ENCODE measurements around the gene ZNF532.
"Not testable (repeated sequence)": the region's sequence is repeated elsewhere in the genome, so short reads cannot be mapped to it uniquely, and the experiment has no call there.

The ZNF532 gene

DNA sequence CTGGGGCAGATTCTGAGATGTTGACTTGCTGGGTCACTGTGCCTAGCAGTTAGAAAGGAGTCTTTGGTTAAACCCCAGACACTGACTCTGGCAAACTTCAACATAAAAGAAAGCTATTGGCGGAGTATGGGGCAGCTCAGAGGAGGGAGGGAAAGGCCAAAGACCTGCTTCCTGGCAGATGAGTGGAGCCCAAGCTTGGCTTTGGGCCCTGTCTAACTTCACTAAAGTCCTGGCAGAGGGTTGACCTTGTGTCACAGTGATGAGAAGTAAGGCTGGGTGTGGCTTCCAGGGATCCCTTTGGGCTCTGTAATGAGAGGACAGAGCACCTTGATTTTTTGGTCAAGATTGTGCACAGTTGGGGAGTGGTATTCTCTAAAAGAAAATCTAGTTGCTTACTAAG, 145.2 kb downstream of the ZNF532 start:
- DNase-seq (ENCODE audit: low spot score) = no peak

DNA sequence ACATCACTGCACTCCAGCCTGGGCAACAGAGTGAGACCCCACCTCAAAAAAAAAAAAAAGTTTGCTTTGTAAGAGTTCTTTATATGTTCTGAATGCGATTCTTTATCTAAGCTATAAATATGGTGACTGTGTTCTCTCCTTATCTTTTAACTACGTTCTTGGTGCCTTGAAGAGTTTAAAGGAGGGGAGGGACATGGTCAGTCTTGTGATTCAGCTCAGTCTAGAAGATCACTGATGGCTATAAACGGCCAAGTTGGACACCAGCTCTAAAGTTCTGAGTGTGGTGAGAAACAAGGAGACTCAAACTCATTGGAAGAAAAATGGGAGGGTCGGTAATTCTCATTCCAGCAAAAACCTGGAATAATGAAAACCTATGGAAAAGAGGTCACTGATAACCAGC, 146.6 kb downstream of the ZNF532 start:
- DNase-seq (ENCODE audit: low spot score) = no peak

- DNase-seq (ENCODE audit: low spot score) = no peak
These were observed 147.1 kb downstream of the ZNF532 start for GRCh38 chr18:59011786-59012185.

GRCh38 chr18:59012815-59013705, 148.4 kb downstream of the ZNF532 start:
- no peak for DNase-seq (ENCODE audit: low spot score)

DNA sequence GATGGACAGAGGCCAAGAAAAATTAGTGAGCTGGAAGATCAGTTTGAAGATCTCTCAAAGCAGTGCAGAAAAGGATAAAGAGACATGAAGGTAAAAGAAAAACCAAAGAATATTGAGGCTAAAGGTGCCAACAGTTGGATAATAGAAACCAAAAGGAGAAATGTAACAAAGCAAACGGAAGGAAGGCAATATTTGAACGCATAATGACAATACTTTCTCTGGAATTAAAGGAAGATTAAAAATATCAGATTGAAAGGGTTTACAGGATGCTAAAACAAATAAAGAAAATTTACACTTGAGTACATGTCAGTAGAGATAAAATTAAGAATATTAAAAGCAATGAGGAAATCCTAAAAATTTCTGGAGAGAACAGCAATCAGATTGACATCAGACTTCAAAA, 149.1 kb downstream of the ZNF532 start:
- no peak for DNase-seq (ENCODE audit: low spot score)

GRCh38 chr18:59015531-59016152, 151.0 kb downstream of the ZNF532 start:
- no peak for DNase-seq (ENCODE audit: low spot score)

GRCh38 chr18:59021500-59021899, 156.8 kb downstream of the ZNF532 start:
- no peak for DNase-seq (ENCODE audit: low spot score)

DNA sequence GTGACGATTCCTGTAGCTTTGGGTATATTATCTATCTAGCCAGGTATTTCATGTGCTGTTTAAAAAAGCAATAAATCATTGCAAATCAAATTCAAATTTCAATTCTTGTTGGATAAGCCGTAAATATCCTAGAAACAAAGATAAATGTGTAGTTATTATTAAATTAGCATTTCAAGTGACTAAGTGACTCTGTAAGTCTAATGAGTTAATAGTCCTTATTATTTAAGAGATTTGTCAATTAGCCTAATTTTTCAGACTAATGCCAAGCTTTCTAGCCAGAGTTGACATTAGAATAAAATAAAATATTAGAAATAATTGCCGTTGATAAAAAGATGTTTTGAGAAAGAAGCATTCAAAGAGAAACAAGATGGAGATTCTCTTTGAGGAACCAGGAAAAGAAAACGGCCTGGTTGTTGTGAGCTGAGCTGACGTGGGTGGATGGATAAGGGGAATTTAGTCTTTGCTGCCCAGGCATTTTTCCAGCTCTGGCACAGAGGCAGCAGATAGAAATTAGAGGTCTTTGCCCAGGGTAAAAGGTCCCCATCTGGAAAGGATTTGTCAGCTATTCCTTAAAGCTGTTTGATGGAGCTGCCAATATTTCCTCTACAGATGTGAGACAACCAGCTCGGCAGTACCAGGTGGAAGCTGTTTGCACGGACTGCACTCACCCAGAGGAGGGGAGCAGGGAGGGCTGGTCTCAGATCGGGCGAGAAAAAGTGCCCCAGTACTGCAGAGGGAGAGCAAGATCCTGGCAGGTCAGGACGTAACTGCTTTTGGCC, 157.7 kb downstream of the ZNF532 start:
- DNase-seq (ENCODE audit: low spot score) = no peak

DNA sequence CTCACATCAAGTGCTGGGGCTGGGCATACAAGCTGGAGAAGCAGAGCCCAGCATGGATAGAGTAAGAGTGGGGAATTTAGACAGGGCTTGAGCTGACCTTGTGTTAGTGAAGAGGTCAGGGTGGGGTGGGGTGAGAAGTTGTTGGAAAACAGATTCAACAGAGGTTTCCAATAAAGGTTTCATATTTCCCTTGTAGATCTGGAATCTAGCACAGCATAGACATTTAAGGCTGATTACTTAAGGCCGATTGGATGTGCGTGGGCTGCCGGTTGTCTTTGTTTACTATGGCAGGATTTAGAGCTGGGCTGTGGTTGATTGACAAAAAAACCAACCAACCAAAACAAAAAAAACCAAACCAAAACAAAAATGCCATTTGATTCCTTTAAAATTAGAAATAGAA, 160.2 kb downstream of the ZNF532 start:
- no peak for DNase-seq (ENCODE audit: low spot score)

GRCh38 chr18:59025532-59025931, 160.9 kb downstream of the ZNF532 start:
- not testable (repeated sequence) for DNase-seq (ENCODE audit: low spot score)

GRCh38 chr18:59026364-59026763, 161.7 kb downstream of the ZNF532 start:
- no peak for DNase-seq (ENCODE audit: low spot score)

DNA sequence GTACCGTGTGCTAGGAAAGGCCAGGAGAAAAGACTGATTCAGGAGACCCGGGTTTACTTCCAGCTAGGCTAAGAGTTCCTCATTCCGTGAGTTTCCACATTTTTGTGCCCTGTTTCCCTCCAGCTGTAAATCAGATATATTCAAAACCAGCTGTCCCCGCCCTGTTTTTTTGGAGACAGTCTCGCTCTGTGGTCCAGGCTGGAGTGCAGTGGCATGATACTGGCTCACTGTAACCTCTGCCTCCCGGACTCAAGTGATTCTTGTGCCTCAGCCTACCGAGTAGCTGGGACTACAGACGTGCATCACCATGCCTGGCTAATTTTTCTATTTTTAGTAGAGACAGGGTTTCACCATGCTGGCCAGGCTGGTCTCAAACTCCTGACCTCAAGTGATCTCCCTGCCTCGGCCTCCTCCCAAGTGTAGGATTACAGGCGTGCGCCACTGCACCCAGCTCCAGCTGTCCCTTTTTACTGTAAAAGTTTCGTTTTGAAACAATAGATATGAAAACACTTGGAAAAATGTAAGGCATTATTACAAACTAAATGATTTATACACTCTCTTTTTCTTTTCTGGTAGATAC, 162.2 kb downstream of the ZNF532 start:
- DNase-seq (ENCODE audit: low spot score) = no peak

DNA sequence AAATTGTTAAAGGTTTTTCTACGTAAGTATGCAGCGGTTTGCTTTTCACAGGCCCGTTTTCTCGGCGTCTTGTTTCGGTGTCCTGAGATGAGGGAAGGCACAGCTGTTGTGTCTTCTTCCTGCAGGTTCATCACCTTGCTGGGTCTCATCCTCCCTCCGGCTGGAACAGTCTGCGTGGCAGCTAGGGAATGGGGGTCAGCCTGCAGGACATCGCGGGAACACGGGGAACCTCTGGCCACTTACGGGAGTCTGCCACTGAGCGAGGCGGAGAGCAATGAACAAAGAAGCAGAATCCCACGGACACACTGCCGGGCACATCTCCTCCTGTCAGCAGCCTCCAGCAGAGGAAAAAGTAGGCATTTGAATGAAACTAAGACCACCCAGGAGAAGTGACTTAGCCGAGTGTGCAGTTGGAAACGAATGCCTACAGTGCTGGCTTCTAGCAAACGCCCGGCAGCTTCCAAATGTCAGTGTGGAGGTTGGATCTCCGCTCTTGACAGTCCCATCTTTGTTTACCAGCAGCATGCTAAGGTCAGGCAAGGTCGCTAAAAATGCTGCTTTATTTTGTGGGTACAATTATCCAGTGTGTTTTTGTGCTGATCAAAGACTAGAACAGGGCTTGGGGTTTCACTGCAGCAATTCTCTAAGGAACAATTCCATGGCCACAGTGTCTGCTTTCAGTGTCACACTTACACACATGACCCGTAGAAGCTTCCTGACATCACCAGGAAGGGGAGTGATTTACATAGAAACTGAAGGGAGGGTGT, 165.2 kb downstream of the ZNF532 start:
- no peak for DNase-seq (ENCODE audit: low spot score)

- DNase-seq (ENCODE audit: low spot score) = no peak
These were observed 167.6 kb downstream of the ZNF532 start for GRCh38 chr18:59032308-59032707.

GRCh38 chr18:59033359-59033758, 168.7 kb downstream of the ZNF532 start:
- no peak for DNase-seq (ENCODE audit: low spot score)

DNA sequence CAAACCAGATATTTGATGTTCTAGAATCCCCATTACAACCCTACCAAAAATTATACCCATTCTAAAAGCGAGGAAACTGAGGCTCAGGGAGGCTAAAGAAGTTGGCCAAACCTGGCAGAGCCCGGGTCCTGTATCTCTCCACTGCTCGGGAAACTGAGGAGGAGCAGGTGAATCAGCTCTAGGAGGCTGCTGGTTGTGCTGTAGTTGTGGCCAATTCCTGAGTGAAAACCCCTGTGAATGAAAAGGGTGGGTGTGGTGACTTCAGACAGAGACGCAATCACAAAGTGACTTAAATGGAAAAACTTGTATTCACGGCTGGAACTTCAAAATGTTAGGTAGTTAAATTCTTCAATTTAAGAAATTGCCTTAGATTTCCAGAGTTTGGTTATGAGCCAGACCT, 169.3 kb downstream of the ZNF532 start:
- DNase-seq (ENCODE audit: low spot score) = no peak

DNA sequence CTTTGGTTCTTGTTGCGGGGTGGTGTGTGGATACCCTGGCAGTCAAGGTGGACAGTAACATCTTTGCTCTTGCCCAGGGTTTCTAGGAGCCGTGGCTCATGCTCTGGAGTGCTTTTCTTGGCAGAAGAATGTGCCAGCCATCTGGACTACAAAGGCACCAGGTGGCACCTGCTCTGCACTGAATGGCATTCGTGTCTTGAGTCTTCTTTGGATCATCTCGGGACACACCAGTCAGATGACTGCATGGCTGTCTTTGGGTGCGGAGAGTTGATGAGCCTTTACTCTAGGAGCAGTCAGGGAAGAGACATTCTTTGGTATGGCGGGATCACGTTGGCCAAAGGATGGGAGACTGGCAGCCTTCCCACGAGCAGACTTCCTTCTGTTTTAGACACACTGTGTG, 170.9 kb downstream of the ZNF532 start:
- no peak for DNase-seq (ENCODE audit: low spot score)
